HFF-Myc (cell line): ENCODE measurements around the gene PC.

Experiments
- DNase-seq: peaks from one replicate; pipeline ENCODE4 v3.0.0-alpha.2; 2011; ENCODE audit warnings: low read depth; ENCODE audit errors: extremely low read depth
- H3K4me3 ChIP-seq: replicated peaks from 2 replicates; pipeline ENCODE4 v1.5.1; 2011; ENCODE audit warnings: low read depth, mild to moderate bottlenecking, control low read depth, low read length
- CTCF ChIP-seq: IDR thresholded peaks from 2 replicates; pipeline ENCODE4 v1.5.1; 2012; ENCODE audit warnings: mild to moderate bottlenecking, low read depth, low read length, control low read depth; ENCODE audit errors: missing control alignments

PC gene

GRCh38 chr11:66861038-66861773 is 97.0 kb downstream of the PC start:
- TF ChIP-seq CTCF: no peak
- H3K4me3 ChIP-seq: no peak overlapping the region
- DNase-seq: no peak

- DNase-seq: no peak
- no peak overlapping the region for H3K4me3 ChIP-seq
- TF ChIP-seq CTCF: no peak
Measured at GRCh38 chr11:66860449-66860831, 97.7 kb downstream of the PC start.

DNA sequence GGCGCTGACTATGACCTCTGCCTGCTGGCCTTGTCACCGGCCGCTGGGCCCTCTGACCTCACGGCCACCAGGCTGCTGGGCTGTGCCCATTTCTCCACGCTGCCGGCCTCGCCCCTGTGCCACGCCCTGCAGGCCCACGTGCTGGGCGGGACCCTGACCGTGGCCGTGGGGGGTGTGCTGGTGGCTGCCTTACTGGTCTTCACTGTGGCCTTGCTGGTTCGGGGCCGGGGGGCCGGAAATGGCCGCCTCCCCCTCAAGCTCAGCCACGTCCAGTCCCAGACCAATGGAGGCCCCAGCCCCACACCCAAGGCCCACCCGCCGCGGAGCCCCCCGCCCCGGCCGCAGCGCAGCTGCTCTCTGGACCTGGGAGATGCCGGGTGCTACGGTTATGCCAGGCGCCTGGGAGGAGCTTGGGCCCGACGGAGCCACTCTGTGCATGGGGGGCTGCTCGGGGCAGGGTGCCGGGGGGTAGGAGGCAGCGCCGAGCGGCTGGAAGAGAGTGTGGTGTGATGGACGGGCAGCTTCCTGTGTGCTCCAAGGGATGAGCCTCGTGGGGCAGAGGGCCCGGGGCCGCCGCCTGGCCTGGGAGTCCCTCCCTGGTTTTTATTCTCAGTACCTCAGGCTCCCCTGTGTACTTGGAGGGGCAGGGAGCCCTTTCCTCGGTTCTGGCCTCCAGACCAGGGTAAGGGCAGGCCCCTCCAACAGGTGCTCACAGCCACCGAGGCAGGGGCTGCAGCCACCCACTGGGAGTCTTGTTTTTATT is 98.3 kb downstream of the PC start:
- H3K4me3 ChIP-seq: no peak overlapping the region
- DNase-seq: no peak
- TF ChIP-seq CTCF: no peak

GRCh38 chr11:66858939-66859685 is 99.1 kb downstream of the PC start:
- DNase-seq: no peak
- TF ChIP-seq CTCF: no peak
- no peak overlapping the region for H3K4me3 ChIP-seq

DNA sequence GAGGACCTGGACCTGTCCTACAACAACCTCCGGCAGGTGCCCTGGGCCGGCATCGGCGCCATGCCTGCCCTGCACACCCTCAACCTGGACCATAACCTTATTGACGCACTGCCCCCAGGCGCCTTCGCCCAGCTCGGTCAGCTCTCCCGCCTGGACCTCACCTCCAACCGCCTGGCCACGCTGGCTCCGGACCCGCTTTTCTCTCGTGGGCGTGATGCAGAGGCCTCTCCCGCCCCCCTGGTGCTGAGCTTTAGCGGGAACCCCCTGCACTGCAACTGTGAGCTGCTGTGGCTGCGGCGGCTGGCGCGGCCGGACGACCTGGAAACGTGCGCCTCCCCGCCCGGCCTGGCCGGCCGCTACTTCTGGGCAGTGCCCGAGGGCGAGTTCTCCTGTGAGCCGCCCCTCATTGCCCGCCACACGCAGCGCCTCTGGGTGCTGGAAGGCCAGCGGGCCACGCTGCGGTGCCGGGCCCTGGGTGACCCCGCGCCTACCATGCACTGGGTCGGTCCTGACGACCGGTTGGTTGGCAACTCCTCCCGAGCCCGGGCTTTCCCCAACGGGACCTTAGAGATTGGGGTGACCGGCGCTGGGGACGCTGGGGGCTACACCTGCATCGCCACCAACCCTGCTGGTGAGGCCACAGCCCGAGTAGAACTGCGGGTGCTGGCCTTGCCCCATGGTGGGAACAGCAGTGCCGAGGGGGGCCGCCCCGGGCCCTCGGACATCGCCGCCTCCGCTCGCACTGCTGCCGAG is 99.8 kb downstream of the PC start:
- TF ChIP-seq CTCF: no peak
- peak overlapping the region; percentile 75; the same call in 1 of the 2 replicates for H3K4me3 ChIP-seq
- DNase-seq: no peak

- no peak for DNase-seq
- TF ChIP-seq CTCF: no peak
- H3K4me3 ChIP-seq: peak overlapping the region; percentile 75
Measured at GRCh38 chr11:66857927-66858185, 100.3 kb downstream of the PC start.
